SK-N-MC (cell line): ENCODE data around the gene SLC35F4.

Experiments used
- DNase-seq: peaks from one replicate; pipeline ENCODE4 v3.0.0-alpha.2; 2011; ENCODE audit warnings: low read depth, low spot score
- H3K27ac ChIP-seq: fragments of 200-600 bp; sonication (generic); 2 replicates; pipeline ENCODE4 v1.5.1; 2016; ENCODE audit warnings: mixed run types
- H3K36me3 ChIP-seq: fragments of 200-600 bp; sonication (generic); 2 replicates; pipeline ENCODE4 v1.6.1; 2017; ENCODE audit warnings: antibody characterized with exemption, low read length, mixed read lengths; ENCODE audit not compliant: insufficient read depth
- H3K4me3 ChIP-seq: fragments of 200-600 bp; sonication (generic); 2 replicates; pipeline ENCODE4 v1.5.1; 2016
- H3K9ac ChIP-seq: fragments of 200-600 bp; sonication (generic); 2 replicates; pipeline ENCODE4 v1.8.0; 2017; ENCODE audit warnings: mixed run types, mixed read lengths; ENCODE audit not compliant: insufficient read length
- H3K9me3 ChIP-seq: fragments of 200-600 bp; sonication (generic); 2 replicates; pipeline ENCODE4 v1.6.1; 2017; ENCODE audit warnings: low read depth, mild to moderate bottlenecking, antibody characterized with exemption, low read length, moderate library complexity, mixed read lengths
- EZH2 ChIP-seq: fragments of 200-600 bp; sonication (generic); IDR thresholded peaks from one replicate; pipeline ENCODE4 v1.6.1; 2017; ENCODE audit warnings: antibody characterized with exemption
- FOXP2 ChIP-seq: optimal IDR thresholded peaks from 2 replicates; pipeline ENCODE3; 2011; ENCODE audit warnings: mild to moderate bottlenecking, moderate library complexity; ENCODE audit not compliant: insufficient read depth; ENCODE audit errors: extremely low read length, control extremely low read depth
- POLR2AphosphoS5 ChIP-seq: IDR thresholded peaks from 2 replicates; pipeline ENCODE4 v1.6.1; 2012; ENCODE audit warnings: mild to moderate bottlenecking, low read depth, low read length, borderline replicate concordance

Gene SLC35F4

GRCh38 chr14:57578801-57579200 lies 287.1 kb downstream of the SLC35F4 start:
- Histone ChIP-seq H3K27ac (no peak overlapping the region), H3K9me3 (no peaks in the 10 kb centered on the region), H3K4me3 (no peak overlapping the region), H3K9ac (no peak overlapping the region), H3K36me3 (no peaks in the 10 kb centered on the region)
- TF ChIP-seq FOXP2: no peak
- no peak for TF ChIP-seq EZH2
- no peak for TF ChIP-seq POLR2AphosphoS5
- no peak for DNase-seq

DNA sequence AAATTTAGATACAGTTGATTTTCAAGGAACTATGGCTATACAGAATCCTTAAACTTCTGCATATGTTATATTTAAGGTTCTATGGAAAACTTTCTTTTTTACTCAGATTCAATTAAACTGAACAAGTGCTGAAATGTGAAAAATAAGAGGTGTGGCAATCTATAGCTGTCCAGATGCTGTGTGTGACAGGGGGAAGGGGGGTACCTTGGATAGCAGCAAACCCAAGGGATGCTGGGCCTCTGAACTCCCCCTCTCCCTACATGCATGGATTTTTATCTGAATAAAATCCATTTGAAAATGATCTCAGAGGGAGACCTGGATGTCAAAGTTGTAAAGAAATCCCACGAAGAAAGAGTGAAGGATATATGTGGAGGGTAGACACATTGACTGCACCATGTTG lies 289.4 kb downstream of the SLC35F4 start:
- no peak for DNase-seq
- TF ChIP-seq EZH2 (no peak), FOXP2 (no peak)
- Histone ChIP-seq H3K4me3 (no peak overlapping the region), H3K9me3 (no peaks in the 10 kb centered on the region), H3K9ac (no peak overlapping the region), H3K27ac (no peak overlapping the region), H3K36me3 (no peaks in the 10 kb centered on the region)

GRCh38 chr14:57575482-57575881 lies 290.4 kb downstream of the SLC35F4 start:
- no peak for TF ChIP-seq POLR2AphosphoS5
- no peak for TF ChIP-seq FOXP2
- TF ChIP-seq EZH2: no peak
- DNase-seq: no peak
- no peak overlapping the region for H3K27ac ChIP-seq

DNA sequence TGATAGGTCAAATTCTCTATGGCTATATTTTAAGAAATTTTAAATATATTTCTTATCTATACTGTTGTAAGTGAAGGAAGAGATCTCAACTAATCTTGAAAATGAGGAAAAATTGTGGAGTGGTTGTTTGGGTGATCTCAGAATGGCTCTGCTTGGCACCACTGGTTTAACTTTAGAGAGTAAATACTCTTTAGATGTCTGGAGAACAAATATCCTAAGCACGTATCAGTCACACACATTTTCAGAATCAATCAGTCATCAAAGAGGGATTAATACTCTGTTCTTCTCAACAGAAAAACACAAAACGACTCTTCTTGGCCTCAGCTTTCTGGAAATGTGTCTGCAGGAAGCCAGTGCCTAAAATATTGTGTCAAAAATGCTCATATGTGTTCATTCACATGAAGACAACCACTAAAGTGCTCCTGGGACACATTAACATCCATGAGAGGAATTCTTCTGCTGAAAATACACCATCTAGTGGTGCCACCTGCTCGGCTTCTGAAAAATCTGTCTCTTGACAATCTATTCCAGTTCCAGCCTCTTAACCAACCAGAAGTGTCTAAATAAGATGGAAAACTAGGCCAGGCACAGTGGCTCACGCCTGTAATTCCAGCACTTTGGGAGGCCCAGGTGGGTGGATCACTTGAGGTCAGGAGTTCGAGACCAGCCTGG lies 291.1 kb downstream of the SLC35F4 start:
- TF ChIP-seq POLR2AphosphoS5 (no peak), FOXP2 (no peak), EZH2 (no peak)
- DNase-seq: no peak
- Histone ChIP-seq H3K36me3 (no peaks in the 10 kb centered on the region), H3K27ac (no peak overlapping the region), H3K9me3 (no peaks in the 10 kb centered on the region), H3K9ac (no peak overlapping the region), H3K4me3 (no peak overlapping the region)

More at GRCh38 chr14:57575482-57575881, 290.4 kb downstream of the SLC35F4 start:
- no peaks in the 10 kb centered on the region for H3K9me3 ChIP-seq
- no peaks in the 10 kb centered on the region for H3K36me3 ChIP-seq
- H3K4me3 ChIP-seq: no peak overlapping the region
- no peak overlapping the region for H3K9ac ChIP-seq

DNA sequence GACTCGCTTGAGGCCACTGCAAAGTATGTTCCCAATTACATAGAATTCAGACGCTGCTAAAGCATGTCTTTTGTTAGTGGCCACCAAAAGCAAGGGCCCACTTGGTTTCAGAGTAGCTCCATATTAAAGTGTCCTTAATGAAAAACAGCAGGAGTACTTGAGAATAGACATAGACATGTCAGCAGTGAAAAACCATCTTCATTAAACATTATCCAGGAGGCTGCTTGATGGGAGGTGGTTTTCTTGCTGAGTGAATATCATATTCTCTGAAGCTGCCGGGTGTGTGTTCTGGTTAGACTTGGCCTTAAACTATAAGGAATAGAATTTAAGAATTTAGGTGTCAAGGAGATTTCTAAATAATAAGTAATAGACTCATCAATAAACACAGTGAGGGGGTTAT lies 292.7 kb downstream of the SLC35F4 start:
- Histone ChIP-seq H3K9ac (no peak overlapping the region), H3K36me3 (no peaks in the 10 kb centered on the region)
- no peak for DNase-seq

DNA sequence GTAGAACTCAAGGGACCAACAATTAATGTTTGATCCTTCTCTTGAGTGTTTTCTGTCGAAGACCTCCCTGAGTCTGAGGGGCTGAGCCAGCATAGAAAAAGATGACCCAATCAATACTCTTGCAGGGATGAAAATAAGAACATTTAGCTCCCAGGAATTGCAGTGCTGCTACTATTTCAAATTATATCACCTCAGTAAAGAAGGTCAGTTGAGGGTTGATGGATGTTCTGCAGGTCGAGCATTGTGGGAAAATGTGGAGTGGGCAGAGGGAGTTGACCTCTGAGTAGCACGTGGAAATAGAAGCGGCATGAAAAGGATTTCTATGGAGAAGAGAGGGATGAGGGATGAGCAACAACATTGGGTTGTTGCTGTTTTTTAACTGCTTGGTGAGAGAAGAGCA lies 297.3 kb downstream of the SLC35F4 start:
- DNase-seq: no peak
- H3K9ac ChIP-seq: no peak overlapping the region
- no peaks in the 10 kb centered on the region for H3K9me3 ChIP-seq
- TF ChIP-seq POLR2AphosphoS5: no peak
- no peaks in the 10 kb centered on the region for H3K36me3 ChIP-seq
- H3K4me3 ChIP-seq: no peak overlapping the region
- no peak overlapping the region for H3K27ac ChIP-seq

More for the DNA sequence above, 292.7 kb downstream of the SLC35F4 start:
- Histone ChIP-seq H3K9me3 (no peaks in the 10 kb centered on the region), H3K4me3 (no peak overlapping the region), H3K27ac (no peak overlapping the region)
- TF ChIP-seq POLR2AphosphoS5 (no peak), EZH2 (no peak), FOXP2 (no peak)

- Histone ChIP-seq H3K4me3 (no peak overlapping the region), H3K9ac (no peak overlapping the region), H3K9me3 (no peaks in the 10 kb centered on the region), H3K36me3 (no peaks in the 10 kb centered on the region), H3K27ac (no peak overlapping the region)
- no peak for DNase-seq
- TF ChIP-seq EZH2 (no peak), POLR2AphosphoS5 (no peak), FOXP2 (no peak)
These were observed 298.7 kb downstream of the SLC35F4 start for GRCh38 chr14:57567220-57567619.

- no peak for DNase-seq
- Histone ChIP-seq H3K27ac (no peak overlapping the region), H3K9ac (no peak overlapping the region), H3K9me3 (no peaks in the 10 kb centered on the region), H3K36me3 (no peaks in the 10 kb centered on the region), H3K4me3 (no peak overlapping the region)
- TF ChIP-seq EZH2 (no peak), FOXP2 (no peak), POLR2AphosphoS5 (no peak)
These were observed 305.2 kb downstream of the SLC35F4 start for GRCh38 chr14:57560681-57561080.

DNA sequence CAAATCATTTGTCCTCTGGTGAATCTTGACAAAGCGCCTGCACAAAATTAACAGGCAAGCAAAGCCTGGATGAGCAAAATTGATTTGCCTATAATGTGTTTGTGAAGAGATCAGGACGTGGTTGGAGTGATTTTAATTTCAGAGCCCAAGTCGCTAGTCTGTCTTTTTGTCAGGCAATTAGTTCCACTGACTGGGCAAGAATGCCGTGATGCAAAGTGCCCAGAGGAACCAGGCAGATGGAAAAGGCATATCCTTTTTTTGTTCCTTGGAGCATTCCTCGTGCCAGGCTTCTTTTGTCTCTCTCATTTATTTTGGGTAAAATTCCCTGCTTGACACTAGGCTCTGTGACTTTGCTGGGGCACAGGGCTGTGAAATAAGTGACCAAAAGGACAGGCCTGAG lies 306.3 kb downstream of the SLC35F4 start:
- Histone ChIP-seq H3K4me3 (no peak overlapping the region), H3K36me3 (no peaks in the 10 kb centered on the region), H3K9ac (no peak overlapping the region), H3K9me3 (no peaks in the 10 kb centered on the region), H3K27ac (no peak overlapping the region)
- no peak for DNase-seq
- TF ChIP-seq FOXP2: no peak
- TF ChIP-seq POLR2AphosphoS5: no peak
- no peak for TF ChIP-seq EZH2
